VCaP (cell line): ENCODE measurements around the gene PATL2.

ENCODE experiments used
- H3K27ac ChIP-seq: fragments of 450-650 bp; 2 replicates; pipeline ENCODE4 v1.5.1; 2017
- CTCF ChIP-seq: fragments of 450-650 bp; conservative IDR thresholded peaks from 2 replicates; pipeline ENCODE4 v1.5.1; 2017; ENCODE audit warnings: mild to moderate bottlenecking, moderate library complexity

Gene PATL2

DNA sequence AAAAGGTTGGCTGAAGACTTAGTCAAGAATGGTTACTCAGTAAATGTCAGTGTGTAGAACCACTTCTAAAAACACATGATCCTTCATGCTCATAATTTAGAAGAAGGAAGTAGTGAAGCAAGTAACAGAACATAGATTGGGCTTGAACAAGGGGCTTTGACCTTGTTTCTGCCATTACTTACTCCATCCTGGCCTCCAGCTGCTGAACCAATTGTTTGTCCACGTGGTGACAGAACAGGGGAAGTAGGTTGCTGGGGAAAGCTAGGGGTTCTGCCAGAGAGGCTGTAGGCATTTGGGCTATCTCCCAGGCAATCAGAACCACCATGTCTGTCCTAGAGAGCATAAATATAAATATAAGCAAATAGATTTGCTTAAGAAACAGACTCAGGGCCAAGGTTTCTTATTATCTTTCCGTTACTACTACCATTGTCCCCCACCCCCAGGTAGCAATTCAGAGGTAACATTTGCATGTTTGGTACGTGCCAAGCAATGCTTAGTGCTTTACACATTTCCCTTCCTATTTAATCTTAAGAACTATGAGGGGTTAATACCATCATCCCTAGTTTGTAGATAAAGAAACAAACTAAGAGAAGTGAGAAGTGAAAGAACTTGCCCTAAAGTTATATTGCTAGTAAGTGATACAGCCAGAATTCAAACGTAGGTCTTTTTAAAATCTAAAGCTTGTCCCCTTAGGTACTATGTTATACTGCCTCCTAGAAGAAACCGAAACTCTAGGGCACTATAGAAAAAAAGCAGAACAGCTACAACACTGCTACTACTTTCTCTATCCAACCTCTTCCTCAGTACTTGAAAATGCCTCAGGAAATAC is 44.7 kb downstream of the PATL2 start:
- peak overlapping the region; percentile 7; the same call in 1 of the 2 replicates for H3K27ac ChIP-seq
- no peak for TF ChIP-seq CTCF

DNA sequence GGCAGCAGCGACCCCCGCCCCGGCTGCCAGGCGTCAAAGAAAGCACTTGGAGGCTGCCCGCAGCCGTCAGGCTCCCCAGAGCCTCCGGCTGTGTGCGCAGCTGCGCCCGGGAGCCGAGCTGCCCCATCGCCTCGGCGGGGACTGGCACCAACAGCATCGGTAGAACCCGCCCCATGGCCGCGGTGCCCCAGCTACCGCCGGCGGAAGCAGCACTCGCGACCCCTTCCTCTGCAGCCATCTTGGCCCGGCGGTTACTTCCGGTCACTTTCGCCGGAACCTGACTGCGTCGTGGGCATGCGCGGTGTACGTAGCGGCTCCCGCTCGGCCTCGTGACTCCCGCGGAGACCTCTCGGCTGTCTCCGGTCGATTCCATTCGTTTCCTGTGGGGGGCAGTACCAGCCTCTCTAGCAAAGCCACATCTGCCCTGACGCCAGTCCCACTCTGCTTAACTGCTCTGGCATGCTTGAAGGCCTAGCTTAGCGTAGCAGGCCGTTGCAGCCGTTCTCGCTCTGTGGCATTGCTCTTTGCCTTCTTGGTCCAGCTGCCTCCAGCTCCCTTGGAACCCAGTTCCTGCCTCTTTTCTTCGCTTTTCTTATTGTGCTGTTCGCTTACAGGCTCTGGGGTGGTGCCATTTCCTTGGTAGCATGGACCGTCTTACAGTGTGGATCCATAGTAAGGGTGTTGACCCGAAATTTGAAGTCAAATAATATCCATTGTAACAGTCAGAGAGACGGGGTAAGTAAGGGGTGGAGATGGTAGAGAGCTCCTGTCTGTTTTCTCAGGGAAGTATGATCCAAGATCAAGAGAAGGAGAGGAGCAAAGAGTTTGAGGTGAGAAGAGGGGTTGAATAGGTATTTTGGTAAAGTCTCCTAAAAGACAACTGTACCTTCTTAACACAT is 47.5 kb downstream of the PATL2 start, which contains the start of gene SPG11:
TSS of gene SPG11 (minus strand) at position 253 of the 899 bp plus-strand sequence. CDS start at position 238, 15 bp downstream.
- peak within 1 kb of the TSS; percentile 95 for H3K27ac ChIP-seq
- peak; percentile 92 for TF ChIP-seq CTCF

- peak overlapping the region; percentile 95 for H3K27ac ChIP-seq
- TF ChIP-seq CTCF, result no peak
Measured at GRCh38 chr15:44662478-44663409, 48.4 kb downstream of the PATL2 start.

DNA sequence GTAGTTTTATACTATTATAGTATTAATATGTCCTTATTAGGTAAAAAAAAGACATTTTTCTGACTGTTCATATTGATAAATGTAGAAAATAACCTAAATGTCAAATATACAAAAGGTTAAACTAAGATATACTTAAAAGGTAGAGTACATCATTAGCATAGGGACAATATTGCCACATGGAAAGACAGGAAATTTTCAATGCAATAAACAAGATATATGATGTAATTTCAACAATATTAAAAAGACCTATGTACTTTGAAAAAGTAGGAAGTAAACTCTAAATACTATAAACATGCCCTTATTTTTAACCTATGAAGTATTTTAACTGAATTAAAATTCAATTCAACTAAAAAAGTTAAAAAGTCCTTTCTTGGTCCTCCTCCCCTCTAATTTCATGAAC is 49.5 kb downstream of the PATL2 start:
- no peak overlapping the region for H3K27ac ChIP-seq
- TF ChIP-seq CTCF, result no peak

GRCh38 chr15:44659056-44659455 is 52.1 kb downstream of the PATL2 start:
- TF ChIP-seq CTCF, result no peak
- H3K27ac ChIP-seq, result no peak overlapping the region

DNA sequence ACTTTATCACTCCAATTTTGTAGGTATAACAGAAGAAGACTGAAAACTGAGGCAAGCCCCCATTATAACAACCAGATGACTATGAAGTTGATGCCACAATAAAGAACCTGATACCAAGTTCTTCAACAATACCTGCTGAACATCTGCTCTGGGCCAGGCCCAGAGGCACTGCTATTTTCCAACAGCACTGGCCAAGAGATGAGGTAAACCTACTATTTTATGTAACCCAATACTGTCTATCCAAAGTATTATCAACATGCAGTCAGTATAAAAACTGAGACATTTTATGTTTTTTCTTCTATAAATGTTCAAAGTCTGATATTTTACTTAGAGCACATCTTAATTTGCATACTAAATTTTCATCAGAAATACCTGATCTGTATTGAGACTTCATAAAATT is 53.7 kb downstream of the PATL2 start:
- TF ChIP-seq CTCF, result no peak

More for the DNA sequence above, 53.7 kb downstream of the PATL2 start:
- H3K27ac ChIP-seq, result no peak overlapping the region
